ENCODE measurements around the gene EMD. TPM values are rescaled to one million over a fixed set of nuclear protein-coding genes. Genes with fewer than 3 reads are reported as not detected.

Gene EMD
- total and polyA plus RNA-seq, 2 of the 13 experiments (the other 11 are each of a cell fraction or from before 2014, with no cell fraction given) = 14.5 to 14.9 TPM

GRCh38 chrX:154373340-154374306 lies 5.5 kb upstream of the EMD start (continued):
- TF ChIP-seq ZNF770 (CRISPR knock-in tag; IDR thresholded peaks at IDR 0.05) (0 out of 2 replicates have a peak, but pooled peaks have one; percentile 6), HHEX (CRISPR knock-in tag; IDR thresholded peaks at IDR 0.05) (no peak)

GRCh38 chrX:154374313-154375155 lies 4.6 kb upstream of the EMD start, which contains the start of gene FLNA:
TSS of gene FLNA (minus strand) at chrX:154374634. CDS start at chrX:154371245, 3,389 bp downstream.
- ATAC-seq (peak; percentile 5; the same call in 2 of the 3 replicates), FAIRE-seq (no peak), DNase-seq (ENCODE audit: low spot score) (no peak)
- Histone ChIP-seq H2AFZ (ENCODE audit: low read length) (no peak within 1 kb of the TSS), H3K4me3 (replicated peaks in 1 of 3; ENCODE audit: insufficient read depth in 1 of 3, low read depth in 2 of 3, low read length in 3 of 3) (peak within 1 kb of the TSS; percentile 34 to 68 (median 54)), H4K20me1 (ENCODE audit: insufficient read depth, low read length) (no peaks in the 10 kb centered on the region), H3K4me2 (ENCODE audit: low read depth, low read length) (peak within 1 kb of the TSS; percentile 82), H3K27me3 (ENCODE audit: control insufficient read depth in 1 of 2, insufficient read depth in 2 of 2, low read length in 2 of 2) (no peaks in the 10 kb centered on the region), H3K4me1 (ENCODE audit: insufficient read depth, low read length) (peaks cover 43% of the 10 kb centered on the region), H3K27ac (ENCODE audit: extremely low read length, insufficient read depth, low read length) (no peak within 1 kb of the TSS), H3K36me3 (replicated peaks in 1 of 2; ENCODE audit: control insufficient read depth in 1 of 2, insufficient read depth in 2 of 2, low read length in 2 of 2) (no peaks in the 10 kb centered on the region), H3K9me3 (ENCODE audit: low read length) (no peaks in the 10 kb centered on the region), H3K79me2 (ENCODE audit: insufficient read depth, low read length) (peaks cover 11% of the 10 kb centered on the region), H3K9ac (ENCODE audit: insufficient read depth, low read depth, low read length) (peak within 1 kb of the TSS; percentile 54; the same call in 1 of the 2 replicates)
- no TSS peak for BruUV-seq (replicated peaks)
- in situ Hi-C loops (cut with HindIII; ENCODE audit: extremely low pct_ligation_motif_present, low pct_unique_long_range_greater_than_20kb) (no loop called here), intact Hi-C loops (cut with micrococcal nuclease; ENCODE audit: unreplicated experiment) (loop anchor here (1.0 kb wide), 1 partner anchor 16 kb away; no protein-coding TSS in a partner anchor)
- POLR2A ChIA-PET = interaction anchor here (0.8 to 2.7 kb wide), 4 partner anchors 9 to 167 kb away, joined by 3 to 16 read pairs (median 10); partner anchors contain the start of genes ATP6AP1 and RPL10
- CTCF ChIA-PET (ENCODE audit: low intra/inter-chr PET ratio, low total read pairs) = interaction anchor here (3.0 kb wide), 1 partner anchor 161 kb away, joined by 55 read pairs; no protein-coding TSS in a partner anchor
- WGBS (ENCODE audit: low lambda C conversion rate) = 0% methylated on average over 4 of the region's 95 CpGs
- no peak for TF ChIP-seq ZFP36L1 (CRISPR knock-in tag; IDR thresholded peaks at IDR 0.05)
- no peak for TF ChIP-seq BCL3 (CRISPR knock-in tag; IDR thresholded peaks at IDR 0.05)
- no peak for TF ChIP-seq MXD4 (CRISPR knock-in tag; IDR thresholded peaks at IDR 0.05)
- no peak for TF ChIP-seq FOXP1 (IDR thresholded peaks at IDR 0.05)
- no peak for TF ChIP-seq FOXP1 (CRISPR knock-in tag; IDR thresholded peaks at IDR 0.05)
- TF ChIP-seq SRF (IDR thresholded peaks at IDR 0.05; ENCODE audit: low read depth, low read length) = no peak
